Measurements from ENCODE around the gene LRP2.

Gene LRP2

DNA sequence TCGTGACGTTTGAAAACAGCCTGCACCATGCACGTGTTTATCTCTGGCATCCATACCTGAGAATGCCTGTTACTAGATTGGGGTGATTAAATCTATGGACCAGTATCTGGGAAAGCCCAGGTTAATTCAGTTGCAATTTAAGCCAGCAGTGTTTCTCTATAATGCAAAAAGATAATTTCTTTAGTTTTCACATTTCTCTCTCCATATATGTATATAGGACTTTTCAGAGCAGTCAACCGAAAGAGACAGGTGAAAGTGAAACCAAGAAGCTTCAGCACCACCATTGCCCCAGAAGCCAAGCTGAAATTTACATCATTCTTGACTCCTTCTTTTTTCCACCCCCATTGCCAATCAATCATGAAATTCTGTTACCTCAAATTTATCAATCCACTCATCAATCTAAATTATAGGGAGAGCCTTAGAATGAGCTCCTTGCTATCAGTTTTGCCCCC is 2.7 kb upstream of the LRP2 start:
- H3K9me3 Mint-ChIP-seq: peaks cover 5% of the 10 kb centered on the region
- H3K27me3 Mint-ChIP-seq (ENCODE audit: low read depth, poor library complexity): peaks cover 61% of the 10 kb centered on the region
- H3K4me3 Mint-ChIP-seq: peak overlapping the region; percentile 87
- no peaks in the 10 kb centered on the region for H3K36me3 Mint-ChIP-seq (ENCODE audit: low read depth)
- no peak for DNase-seq
- no peak for TF ChIP-seq CTCF (IDR thresholded peaks at IDR 0.05)
- H3K4me1 Mint-ChIP-seq: peaks cover 36% of the 10 kb centered on the region
- H3K27ac Mint-ChIP-seq: no peak overlapping the region

DNA sequence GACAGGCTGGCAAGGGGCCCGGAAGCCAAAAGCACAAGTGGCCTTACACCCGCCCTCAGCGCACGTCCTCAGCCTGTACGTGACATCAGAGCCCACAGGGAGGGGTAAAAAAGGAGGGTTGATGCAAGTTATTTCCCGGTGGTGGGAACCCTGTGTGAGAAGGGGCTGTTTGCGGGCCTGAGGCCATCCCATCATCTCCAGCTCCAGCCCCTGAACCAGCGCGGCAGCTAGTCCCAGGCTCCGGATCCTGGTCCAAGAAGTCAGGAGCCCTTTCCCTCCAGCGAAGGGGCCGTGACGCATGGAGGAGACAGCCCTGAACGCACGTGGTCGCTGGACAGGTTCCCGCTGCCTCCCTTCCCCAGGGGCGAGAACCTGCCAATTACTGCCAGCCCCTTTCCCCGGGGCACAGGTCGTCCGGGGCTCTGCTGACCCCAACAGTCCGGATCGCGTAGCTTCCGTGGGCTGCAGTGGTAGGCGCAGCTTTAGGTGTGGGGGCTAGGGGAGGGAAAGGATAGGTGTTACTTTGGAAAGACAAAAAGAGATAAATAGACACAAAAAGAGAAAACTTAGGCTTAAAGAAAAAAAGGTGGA is 1.3 kb upstream of the LRP2 start:
- Mint-ChIP-seq H3K27me3 (ENCODE audit: low read depth, poor library complexity) (peaks cover 71% of the 10 kb centered on the region), H3K9me3 (no peaks in the 10 kb centered on the region), H3K27ac (no peak overlapping the region), H3K4me3 (peak overlapping the region; percentile 87), H3K36me3 (ENCODE audit: low read depth) (no peaks in the 10 kb centered on the region), H3K4me1 (peaks cover 36% of the 10 kb centered on the region)
- no peak for TF ChIP-seq CTCF (IDR thresholded peaks at IDR 0.05)
- peak; percentile 45 for DNase-seq

DNA sequence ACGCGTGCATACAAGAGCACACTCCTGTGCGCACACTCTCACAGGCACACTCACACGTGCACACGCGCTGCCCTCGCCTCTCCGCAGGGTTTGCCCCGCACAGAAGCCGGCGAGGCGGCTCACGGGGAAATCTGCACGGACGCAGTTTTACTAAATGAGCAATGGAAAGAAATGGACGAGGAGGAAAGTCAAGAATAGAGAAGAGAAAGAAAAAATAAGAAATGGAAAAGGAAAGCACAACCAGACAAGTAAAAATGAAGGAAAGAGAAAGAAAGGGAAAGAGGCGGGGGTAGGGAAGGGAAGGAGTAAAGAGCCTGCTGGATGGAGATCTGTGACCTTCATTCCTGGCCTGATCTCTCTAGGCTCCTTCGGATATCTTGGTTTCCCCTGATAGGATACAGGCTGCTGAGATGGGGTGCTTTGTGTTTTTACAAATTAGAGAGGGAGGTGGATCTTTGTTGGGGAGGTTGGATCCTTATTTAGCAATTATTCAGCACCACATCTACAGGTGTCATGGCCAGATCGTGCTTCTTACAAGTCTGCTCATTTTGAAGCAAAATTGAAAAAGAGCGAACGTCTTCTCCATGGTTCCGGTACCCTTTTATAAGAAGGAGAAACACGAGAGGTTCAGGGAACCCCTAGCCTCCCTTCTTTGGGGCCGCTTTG is 693 bp upstream of the LRP2 start:
- no peaks in the 10 kb centered on the region for H3K9me3 Mint-ChIP-seq
- no peak for DNase-seq
- H3K27me3 Mint-ChIP-seq (ENCODE audit: low read depth, poor library complexity): peaks cover 77% of the 10 kb centered on the region
- H3K4me1 Mint-ChIP-seq: peaks cover 36% of the 10 kb centered on the region
- H3K4me3 Mint-ChIP-seq: peak overlapping the region; percentile 87
- TF ChIP-seq CTCF (IDR thresholded peaks at IDR 0.05): no peak
- peak overlapping the region; percentile 72 for H3K27ac Mint-ChIP-seq
- H3K36me3 Mint-ChIP-seq (ENCODE audit: low read depth): no peaks in the 10 kb centered on the region

GRCh38 chr2:169361706-169362117 is 622 bp downstream of the LRP2 start:
- Mint-ChIP-seq H3K4me3 (peak overlapping the region; percentile 76), H3K27ac (no peak overlapping the region), H3K4me1 (peaks cover 36% of the 10 kb centered on the region), H3K36me3 (ENCODE audit: low read depth) (no peaks in the 10 kb centered on the region), H3K9me3 (no peaks in the 10 kb centered on the region), H3K27me3 (ENCODE audit: low read depth, poor library complexity) (peaks cover 81% of the 10 kb centered on the region)
- peak; percentile 69 for DNase-seq
- TF ChIP-seq CTCF (IDR thresholded peaks at IDR 0.05): no peak

GRCh38 chr2:169360984-169361705 is 1.2 kb downstream of the LRP2 start:
- Mint-ChIP-seq H3K9me3 (no peaks in the 10 kb centered on the region), H3K27me3 (ENCODE audit: low read depth, poor library complexity) (peaks cover 78% of the 10 kb centered on the region), H3K36me3 (ENCODE audit: low read depth) (no peaks in the 10 kb centered on the region), H3K27ac (no peak overlapping the region), H3K4me1 (peaks cover 36% of the 10 kb centered on the region), H3K4me3 (peak overlapping the region; percentile 76)
- DNase-seq: peak; percentile 35
- TF ChIP-seq CTCF (IDR thresholded peaks at IDR 0.05): no peak
